Adipocyte (in vitro differentiated cells): ENCODE data around the gene CAPN3.
A peak's percentile ranks its signal among the peaks of the same experiment; 100 is the strongest.

Experiments
- DNase-seq: peaks from one replicate; pipeline ENCODE4 v3.0.0-alpha.2; 2015; ENCODE audit warnings: low read depth
- H3K27me3 ChIP-seq: replicated peaks from 2 replicates; pipeline ENCODE4 v1.7.0; 2013; ENCODE audit warnings: mild to moderate bottlenecking, low read length, moderate library complexity; ENCODE audit not compliant: control insufficient read depth, insufficient read depth
- H3K36me3 ChIP-seq: 2 replicates; pipeline ENCODE4 v1.7.0; 2013; ENCODE audit warnings: low read length, mild to moderate bottlenecking, moderate library complexity; ENCODE audit not compliant: control insufficient read depth, insufficient read depth, severe bottlenecking
- H3K4me1 ChIP-seq: 2 replicates; pipeline ENCODE4 v1.7.0; 2013; ENCODE audit warnings: mild to moderate bottlenecking, low read length, moderate library complexity; ENCODE audit not compliant: control insufficient read depth, insufficient read depth
- H3K4me3 ChIP-seq: 2 replicates; pipeline ENCODE4 v1.7.0; 2013; ENCODE audit warnings: mild to moderate bottlenecking, low read length, moderate library complexity
- H3K9ac ChIP-seq: 2 replicates; pipeline ENCODE4 v1.7.0; 2013; ENCODE audit warnings: mild to moderate bottlenecking, low read length, moderate library complexity
- H3K9me3 ChIP-seq: 2 replicates; pipeline ENCODE4 v1.7.0; 2013; ENCODE audit warnings: mild to moderate bottlenecking, low read length, moderate library complexity; ENCODE audit not compliant: control insufficient read depth

CAPN3 gene

DNA sequence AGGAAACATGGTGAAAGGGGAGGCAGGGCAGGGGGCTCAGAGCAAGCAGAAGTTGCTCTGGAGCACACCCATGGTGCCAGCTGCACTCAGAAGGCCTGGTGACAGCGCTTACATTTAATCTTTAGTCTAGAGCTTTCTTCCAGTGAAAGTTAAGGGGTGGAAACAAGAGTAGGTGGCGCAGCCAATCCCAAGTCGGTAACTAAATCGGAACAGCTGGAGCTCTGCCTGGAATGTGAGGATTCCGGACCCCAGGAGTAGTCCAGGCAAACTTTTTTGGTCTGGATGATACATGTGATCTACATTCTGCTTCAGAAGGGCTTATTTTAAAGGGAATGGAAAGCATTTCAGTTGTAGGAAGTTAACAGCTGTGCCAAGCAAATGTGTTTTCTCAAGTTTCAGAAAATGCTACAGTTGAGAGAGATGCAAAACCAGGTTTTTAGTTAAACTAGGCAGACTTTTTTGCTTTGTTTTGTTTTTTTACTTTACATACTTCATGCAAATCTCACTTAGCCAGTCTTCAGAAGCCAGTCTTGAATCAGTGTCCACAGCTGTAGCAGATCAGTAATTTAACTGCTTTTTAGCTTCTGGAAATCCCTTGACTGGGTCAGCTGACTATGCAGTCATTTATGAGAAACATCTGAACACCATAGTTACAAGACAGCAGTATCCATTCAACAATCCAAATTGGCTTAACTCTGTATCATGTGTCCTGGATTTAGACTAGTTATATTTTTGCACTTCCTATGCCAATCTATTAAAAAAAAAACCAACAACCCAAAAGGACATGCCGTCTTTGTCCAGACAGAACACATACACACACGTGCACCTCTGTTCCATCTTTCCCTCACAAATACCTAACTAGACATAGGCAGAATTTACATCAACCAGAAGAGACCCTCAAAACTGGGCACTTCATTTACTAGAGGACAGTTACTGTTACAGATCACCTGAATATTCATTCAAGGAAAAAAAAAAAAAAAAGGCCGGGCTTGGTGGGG lies 98.4 kb downstream of the CAPN3 start:
- peak overlapping the region; percentile 88 for H3K9ac ChIP-seq
- peaks cover 56% of the 10 kb centered on the region for H3K4me1 ChIP-seq
- peak; percentile 96 for DNase-seq
- peaks cover 17% of the 10 kb centered on the region for H3K36me3 ChIP-seq
- H3K27me3 ChIP-seq, result no peaks in the 10 kb centered on the region
- H3K9me3 ChIP-seq, result no peaks in the 10 kb centered on the region
- peak overlapping the region; percentile 83 for H3K4me3 ChIP-seq

DNA sequence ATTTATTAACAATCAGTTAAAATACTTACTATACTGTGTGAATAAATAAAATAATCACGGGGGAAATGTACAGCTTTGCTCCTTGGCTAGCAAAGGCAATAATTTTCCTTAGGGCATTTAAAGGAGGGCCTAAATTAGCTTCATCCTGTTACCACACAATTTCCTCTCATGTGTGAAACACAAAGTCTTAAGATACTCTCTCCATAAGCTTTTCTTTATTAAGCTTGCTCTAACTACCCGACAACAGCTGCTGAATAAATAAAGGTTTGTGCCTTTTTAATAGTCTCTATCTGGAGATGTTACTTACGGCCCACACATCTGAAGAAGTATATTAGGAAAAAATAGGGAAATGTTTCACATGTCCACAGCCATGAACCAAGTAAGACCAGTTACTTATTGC lies 102.0 kb downstream of the CAPN3 start:
- H3K9ac ChIP-seq, result peak overlapping the region; percentile 15
- no peak for DNase-seq
- H3K36me3 ChIP-seq, result peaks cover 13% of the 10 kb centered on the region
- peaks cover 40% of the 10 kb centered on the region for H3K4me1 ChIP-seq
- H3K4me3 ChIP-seq, result no peak overlapping the region
- no peaks in the 10 kb centered on the region for H3K9me3 ChIP-seq
- H3K27me3 ChIP-seq, result no peaks in the 10 kb centered on the region
